SK-N-SH (cell line): ENCODE results near the gene ADAMTSL1.

Source experiments
- CHD2 ChIP-seq: fragments of 150-350 bp; IDR thresholded peaks from 2 replicates; pipeline ENCODE4 v1.6.1; 2018; ENCODE audit warnings: low read length; ENCODE audit not compliant: partially characterized antibody
- CTCF ChIP-seq: fragments of 200-600 bp; sonication (generic); IDR thresholded peaks from 2 replicates; pipeline ENCODE4 v1.6.1; 2017; ENCODE audit warnings: antibody characterized with exemption, mild to moderate bottlenecking, moderate library complexity
- POLR2AphosphoS5 ChIP-seq: IDR thresholded peaks from 2 replicates; pipeline ENCODE4 v1.6.1; 2012; ENCODE audit warnings: low read depth, low read length
- RAD21 ChIP-seq: IDR thresholded peaks from 2 replicates; pipeline ENCODE4 v1.6.1; 2012; ENCODE audit warnings: mild to moderate bottlenecking, low read length
- RCOR1 ChIP-seq: fragments of 150-350 bp; IDR thresholded peaks from 2 replicates; pipeline ENCODE4 v1.6.1; 2017; ENCODE audit warnings: antibody characterized with exemption, low read length
- RFX5 ChIP-seq: IDR thresholded peaks from 2 replicates; pipeline ENCODE4 v1.6.1; 2012; ENCODE audit warnings: mild to moderate bottlenecking, improper control_type of control experiment, low read length
- TF ChIP-seq, protein P1 (sequence below): IDR thresholded peaks from 2 replicates; pipeline ENCODE4 v1.4.0; 2012; ENCODE audit warnings: low read depth
- TF ChIP-seq, protein P2 (sequence below): IDR thresholded peaks from 2 replicates; pipeline ENCODE4 v1.6.1; 2012; ENCODE audit warnings: mild to moderate bottlenecking, low read depth, low read length, moderate library complexity

DNA sequence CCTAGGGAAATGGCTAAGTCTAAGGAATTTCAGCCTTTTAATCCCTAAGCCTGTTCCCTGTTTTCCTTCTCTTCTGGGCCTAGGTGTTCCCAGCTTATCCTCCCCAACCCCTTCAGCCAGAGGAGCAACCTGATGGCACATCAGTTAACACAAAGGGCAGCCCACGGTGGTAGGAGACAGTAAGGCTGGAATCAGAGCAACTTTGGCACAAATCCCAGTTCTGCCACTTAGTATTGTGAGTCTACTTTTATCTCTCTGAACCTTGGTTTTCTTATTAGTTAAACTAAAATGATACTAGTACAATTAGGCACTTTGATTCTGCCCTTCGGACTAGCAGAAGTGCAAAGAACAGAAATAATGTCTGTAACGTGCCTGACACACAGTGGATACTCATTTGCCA, 312.2 kb downstream of the ADAMTSL1 start:
- TF ChIP-seq CHD2, result no peak
- TF ChIP-seq, protein P1, sequence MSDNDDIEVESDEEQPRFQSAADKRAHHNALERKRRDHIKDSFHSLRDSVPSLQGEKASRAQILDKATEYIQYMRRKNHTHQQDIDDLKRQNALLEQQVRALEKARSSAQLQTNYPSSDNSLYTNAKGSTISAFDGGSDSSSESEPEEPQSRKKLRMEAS, result no peak
- TF ChIP-seq CTCF, result no peak
- TF ChIP-seq, protein P2, sequence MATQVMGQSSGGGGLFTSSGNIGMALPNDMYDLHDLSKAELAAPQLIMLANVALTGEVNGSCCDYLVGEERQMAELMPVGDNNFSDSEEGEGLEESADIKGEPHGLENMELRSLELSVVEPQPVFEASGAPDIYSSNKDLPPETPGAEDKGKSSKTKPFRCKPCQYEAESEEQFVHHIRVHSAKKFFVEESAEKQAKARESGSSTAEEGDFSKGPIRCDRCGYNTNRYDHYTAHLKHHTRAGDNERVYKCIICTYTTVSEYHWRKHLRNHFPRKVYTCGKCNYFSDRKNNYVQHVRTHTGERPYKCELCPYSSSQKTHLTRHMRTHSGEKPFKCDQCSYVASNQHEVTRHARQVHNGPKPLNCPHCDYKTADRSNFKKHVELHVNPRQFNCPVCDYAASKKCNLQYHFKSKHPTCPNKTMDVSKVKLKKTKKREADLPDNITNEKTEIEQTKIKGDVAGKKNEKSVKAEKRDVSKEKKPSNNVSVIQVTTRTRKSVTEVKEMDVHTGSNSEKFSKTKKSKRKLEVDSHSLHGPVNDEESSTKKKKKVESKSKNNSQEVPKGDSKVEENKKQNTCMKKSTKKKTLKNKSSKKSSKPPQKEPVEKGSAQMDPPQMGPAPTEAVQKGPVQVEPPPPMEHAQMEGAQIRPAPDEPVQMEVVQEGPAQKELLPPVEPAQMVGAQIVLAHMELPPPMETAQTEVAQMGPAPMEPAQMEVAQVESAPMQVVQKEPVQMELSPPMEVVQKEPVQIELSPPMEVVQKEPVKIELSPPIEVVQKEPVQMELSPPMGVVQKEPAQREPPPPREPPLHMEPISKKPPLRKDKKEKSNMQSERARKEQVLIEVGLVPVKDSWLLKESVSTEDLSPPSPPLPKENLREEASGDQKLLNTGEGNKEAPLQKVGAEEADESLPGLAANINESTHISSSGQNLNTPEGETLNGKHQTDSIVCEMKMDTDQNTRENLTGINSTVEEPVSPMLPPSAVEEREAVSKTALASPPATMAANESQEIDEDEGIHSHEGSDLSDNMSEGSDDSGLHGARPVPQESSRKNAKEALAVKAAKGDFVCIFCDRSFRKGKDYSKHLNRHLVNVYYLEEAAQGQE, result no peak
- TF ChIP-seq RCOR1, result no peak
- TF ChIP-seq POLR2AphosphoS5, result no peak
- TF ChIP-seq RFX5, result no peak
- TF ChIP-seq RAD21, result no peak
